MM.1S (cell line): ENCODE data around the gene TMEM150B.

Experiments used
- DNase-seq: peaks from one replicate; pipeline ENCODE4 v3.0.0-alpha.2; 2015
- H2AFZ ChIP-seq: fragments of 300-600 bp; sonication (generic); 2 replicates; pipeline ENCODE4 v1.6.0; 2016; ENCODE audit warnings: antibody characterized with exemption, low read length
- H3F3A ChIP-seq: fragments of 300-600 bp; sonication (generic); 2 replicates; pipeline ENCODE4 v1.6.1; 2016; ENCODE audit warnings: mild to moderate bottlenecking, antibody characterized with exemption, low read length, moderate library complexity, mixed read lengths; ENCODE audit not compliant: insufficient read depth
- H3K27ac ChIP-seq: fragments of 300-600 bp; sonication (generic); 2 replicates; pipeline ENCODE4 v1.5.1; 2016; ENCODE audit warnings: mild to moderate bottlenecking, low read length
- H3K27me3 ChIP-seq: fragments of 300-600 bp; sonication (generic); replicated peaks from 2 replicates; pipeline ENCODE4 v1.6.0; 2016; ENCODE audit warnings: low read length; ENCODE audit not compliant: insufficient read depth
- H3K36me3 ChIP-seq: fragments of 300-600 bp; sonication (generic); replicated peaks from 2 replicates; pipeline ENCODE4 v1.6.1; 2016; ENCODE audit warnings: mild to moderate bottlenecking, low read length, mixed read lengths; ENCODE audit not compliant: insufficient read depth
- H3K4me1 ChIP-seq: fragments of 300-600 bp; sonication (generic); 2 replicates; pipeline ENCODE4 v1.6.1; 2016; ENCODE audit warnings: low read length, mixed read lengths
- H3K4me2 ChIP-seq: fragments of 300-600 bp; sonication (generic); 2 replicates; pipeline ENCODE4 v1.6.0; 2016; ENCODE audit warnings: low read depth, low read length
- H3K4me3 ChIP-seq: fragments of 300-600 bp; sonication (generic); 2 replicates; pipeline ENCODE4 v1.5.1; 2016; ENCODE audit warnings: low read length, mixed read lengths
- H3K79me2 ChIP-seq: fragments of 300-600 bp; sonication (generic); 2 replicates; pipeline ENCODE4 v1.6.1; 2016; ENCODE audit warnings: mixed run types, low read length, mixed read lengths
- H3K9ac ChIP-seq: fragments of 300-600 bp; sonication (generic); 2 replicates; pipeline ENCODE4 v1.6.1; 2016; ENCODE audit warnings: low read length, mixed read lengths
- H3K9me2 ChIP-seq: fragments of 300-600 bp; sonication (generic); replicated peaks from 2 replicates; pipeline ENCODE4 v1.6.1; 2016; ENCODE audit warnings: mild to moderate bottlenecking, low read length, mixed read lengths; ENCODE audit not compliant: insufficient read depth
- H3K9me3 ChIP-seq: fragments of 300-600 bp; sonication (generic); replicated peaks from 2 replicates; pipeline ENCODE4 v1.6.1; 2016; ENCODE audit warnings: mild to moderate bottlenecking, low read length, mixed read lengths; ENCODE audit not compliant: insufficient read depth
- H4K20me1 ChIP-seq: fragments of 300-600 bp; sonication (generic); 2 replicates; pipeline ENCODE4 v1.6.1; 2016; ENCODE audit warnings: mild to moderate bottlenecking, low read length, moderate library complexity, mixed read lengths; ENCODE audit not compliant: insufficient read depth
- CTCF ChIP-seq: fragments of 300-600 bp; sonication (generic); IDR thresholded peaks from 2 replicates; pipeline ENCODE4 v1.5.1; 2016; ENCODE audit warnings: antibody characterized with exemption, low read length, mixed read lengths
- EZH2 ChIP-seq: fragments of 300-600 bp; sonication (generic); optimal IDR thresholded peaks from 2 replicates; pipeline ENCODE3; 2017; ENCODE audit warnings: low read depth, mild to moderate bottlenecking, antibody characterized with exemption, low read length, mixed read lengths
- EZH2phosphoT487 ChIP-seq: fragments of 300-600 bp; sonication (generic); IDR thresholded peaks from 2 replicates; pipeline ENCODE4 v1.6.1; 2018; ENCODE audit warnings: antibody characterized with exemption, low read length

Gene TMEM150B

GRCh38 chr19:55269299-55269698 is 55.8 kb downstream of the TMEM150B start:
- no peaks in the 10 kb centered on the region for H3K4me1 ChIP-seq
- no peak overlapping the region for H3K9ac ChIP-seq
- TF ChIP-seq EZH2 = no peak

DNA sequence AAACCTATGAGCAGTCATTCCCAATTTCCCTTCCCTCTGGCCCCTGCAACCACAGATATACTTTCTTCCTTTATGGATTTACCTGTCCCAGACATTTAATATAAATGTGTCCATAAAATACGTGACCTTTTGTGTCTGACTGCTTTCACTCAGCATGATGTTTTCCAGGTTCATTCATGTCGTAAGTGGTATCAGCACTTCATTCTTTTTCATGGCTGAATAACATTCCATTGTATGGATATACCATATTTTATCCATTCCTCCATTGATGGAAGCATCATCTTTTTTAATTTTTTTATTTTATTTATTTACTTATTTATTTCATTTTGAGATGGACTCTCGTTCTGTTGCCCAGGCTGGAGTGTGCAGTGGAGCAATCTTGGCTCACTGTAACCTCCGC is 58.3 kb downstream of the TMEM150B start:
- Histone ChIP-seq H3K4me2 (no peak overlapping the region), H2AFZ (no peak overlapping the region), H3K4me3 (no peak overlapping the region), H3K9me3 (no peaks in the 10 kb centered on the region), H3K9me2 (no peaks in the 10 kb centered on the region), H3K4me1 (no peaks in the 10 kb centered on the region), H4K20me1 (no peaks in the 10 kb centered on the region), H3K36me3 (no peaks in the 10 kb centered on the region), H3F3A (no peaks in the 10 kb centered on the region), H3K79me2 (peaks cover 27% of the 10 kb centered on the region), H3K9ac (no peak overlapping the region), H3K27me3 (no peaks in the 10 kb centered on the region), H3K27ac (no peak overlapping the region)
- no peak for TF ChIP-seq EZH2
- no peak for TF ChIP-seq CTCF
- no peak for TF ChIP-seq EZH2phosphoT487
- DNase-seq = no peak

More at GRCh38 chr19:55269299-55269698, 55.8 kb downstream of the TMEM150B start:
- Histone ChIP-seq H3K79me2 (peaks cover 27% of the 10 kb centered on the region), H3K9me3 (no peaks in the 10 kb centered on the region), H4K20me1 (no peaks in the 10 kb centered on the region), H3F3A (no peaks in the 10 kb centered on the region), H3K9me2 (no peaks in the 10 kb centered on the region), H3K4me2 (no peak overlapping the region), H3K27ac (no peak overlapping the region), H3K4me3 (no peak overlapping the region), H3K36me3 (no peaks in the 10 kb centered on the region; the same call in 1 of the 2 replicates), H3K27me3 (no peaks in the 10 kb centered on the region), H2AFZ (no peak overlapping the region)
- DNase-seq = no peak

- no peak for DNase-seq
- Histone ChIP-seq H3K4me3 (no peak overlapping the region), H4K20me1 (no peaks in the 10 kb centered on the region), H3K9me3 (no peaks in the 10 kb centered on the region), H2AFZ (no peak overlapping the region), H3K4me1 (no peaks in the 10 kb centered on the region), H3K9ac (no peak overlapping the region), H3K9me2 (no peaks in the 10 kb centered on the region), H3K27me3 (no peaks in the 10 kb centered on the region), H3K36me3 (no peaks in the 10 kb centered on the region), H3K79me2 (peaks cover 27% of the 10 kb centered on the region), H3K4me2 (no peak overlapping the region), H3F3A (no peaks in the 10 kb centered on the region), H3K27ac (no peak overlapping the region)
- no peak for TF ChIP-seq EZH2
- TF ChIP-seq CTCF = no peak
- no peak for TF ChIP-seq EZH2phosphoT487
Measured at GRCh38 chr19:55266404-55266803, 58.7 kb downstream of the TMEM150B start.

DNA sequence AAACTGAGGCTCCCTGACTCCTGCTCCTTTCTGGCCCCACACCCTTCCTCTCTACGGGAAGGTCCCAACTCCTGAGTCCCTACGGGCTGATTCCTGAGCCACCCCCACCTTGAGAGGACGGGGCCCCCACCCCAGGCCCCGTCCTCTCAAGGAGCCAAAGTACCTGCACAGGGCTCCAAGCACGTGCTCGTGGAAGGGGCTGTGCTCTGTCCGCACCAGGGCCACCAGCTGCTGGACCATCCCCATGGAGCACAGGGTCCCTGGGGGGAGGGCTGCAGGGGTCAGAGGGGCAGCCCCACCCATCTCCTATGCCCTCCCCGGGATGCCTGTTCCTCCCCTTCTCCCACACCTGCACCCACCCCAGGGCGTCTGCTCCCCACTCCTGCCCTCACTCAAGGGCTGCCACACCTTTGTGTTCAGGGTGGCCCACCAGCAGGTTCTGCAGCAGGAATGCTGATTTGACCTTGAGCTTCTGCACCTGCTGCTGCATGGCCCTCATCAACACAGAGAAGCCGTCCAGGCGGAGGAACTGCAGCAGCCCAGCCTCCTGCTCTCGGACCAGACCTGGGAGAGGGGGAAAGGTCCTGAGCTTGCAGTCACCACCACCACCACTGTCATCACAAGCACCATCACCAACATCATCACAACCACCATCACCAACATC is 59.3 kb downstream of the TMEM150B start:
- H3K9me2 ChIP-seq = no peaks in the 10 kb centered on the region
- H3K79me2 ChIP-seq = peaks cover 27% of the 10 kb centered on the region
- no peaks in the 10 kb centered on the region for H3K36me3 ChIP-seq
- no peak overlapping the region for H3K27ac ChIP-seq
- H3K4me2 ChIP-seq = no peak overlapping the region
- no peak overlapping the region for H2AFZ ChIP-seq
- H3K9me3 ChIP-seq = no peaks in the 10 kb centered on the region
- no peaks in the 10 kb centered on the region for H4K20me1 ChIP-seq
- H3K4me1 ChIP-seq = peaks cover 1% of the 10 kb centered on the region; the same call in 1 of the 2 replicates
- no peak overlapping the region for H3K9ac ChIP-seq
- TF ChIP-seq EZH2phosphoT487 = no peak
- TF ChIP-seq CTCF = no peak
- no peak for TF ChIP-seq EZH2
- DNase-seq = no peak
- H3F3A ChIP-seq = 0 out of 2 replicates have a peak, but pooled peaks cover 2% of the 10 kb centered on the region
- H3K27me3 ChIP-seq = no peaks in the 10 kb centered on the region
- no peak overlapping the region for H3K4me3 ChIP-seq
